ENCODE data around the gene MYO10.

Gene MYO10

DNA sequence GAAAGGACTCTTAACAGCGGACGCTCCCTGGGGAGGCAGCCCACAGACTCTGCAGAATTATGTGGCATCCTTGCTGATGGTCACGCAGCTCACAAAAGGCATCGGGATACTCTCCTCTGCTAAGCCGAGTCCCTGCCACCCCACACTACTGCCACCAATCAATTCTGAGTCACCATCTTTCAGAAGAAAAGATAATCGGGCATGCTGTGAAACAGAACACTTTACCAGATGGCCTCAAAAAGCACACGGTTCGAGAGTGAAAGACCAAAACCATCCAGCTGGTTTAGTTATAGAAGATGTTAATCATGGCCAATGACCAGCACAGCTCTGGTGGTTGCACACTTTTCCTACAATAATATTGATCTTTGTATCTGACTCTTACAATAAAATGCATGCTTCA lies 136.3 kb downstream of the MYO10 start:
- Histone ChIP-seq H3K4me3 (no peak overlapping the region), H3K27ac (no peak overlapping the region)
- no peak for TF ChIP-seq CTCF (IDR thresholded peaks at IDR 0.05)
- DNase-seq (ENCODE audit: low spot score) = no peak

- H3K4me3 ChIP-seq = no peak overlapping the region
- no peak overlapping the region for H3K27ac ChIP-seq
- TF ChIP-seq CTCF (IDR thresholded peaks at IDR 0.05) = no peak
- DNase-seq (ENCODE audit: low spot score) = no peak
Observed at GRCh38 chr5:16797951-16798350, 138.1 kb downstream of the MYO10 start.

- DNase-seq (ENCODE audit: low spot score) = no peak
- no peak overlapping the region for H3K4me3 ChIP-seq
- TF ChIP-seq CTCF (IDR thresholded peaks at IDR 0.05) = no peak
Observed at GRCh38 chr5:16794269-16794913, 141.7 kb downstream of the MYO10 start.

DNA sequence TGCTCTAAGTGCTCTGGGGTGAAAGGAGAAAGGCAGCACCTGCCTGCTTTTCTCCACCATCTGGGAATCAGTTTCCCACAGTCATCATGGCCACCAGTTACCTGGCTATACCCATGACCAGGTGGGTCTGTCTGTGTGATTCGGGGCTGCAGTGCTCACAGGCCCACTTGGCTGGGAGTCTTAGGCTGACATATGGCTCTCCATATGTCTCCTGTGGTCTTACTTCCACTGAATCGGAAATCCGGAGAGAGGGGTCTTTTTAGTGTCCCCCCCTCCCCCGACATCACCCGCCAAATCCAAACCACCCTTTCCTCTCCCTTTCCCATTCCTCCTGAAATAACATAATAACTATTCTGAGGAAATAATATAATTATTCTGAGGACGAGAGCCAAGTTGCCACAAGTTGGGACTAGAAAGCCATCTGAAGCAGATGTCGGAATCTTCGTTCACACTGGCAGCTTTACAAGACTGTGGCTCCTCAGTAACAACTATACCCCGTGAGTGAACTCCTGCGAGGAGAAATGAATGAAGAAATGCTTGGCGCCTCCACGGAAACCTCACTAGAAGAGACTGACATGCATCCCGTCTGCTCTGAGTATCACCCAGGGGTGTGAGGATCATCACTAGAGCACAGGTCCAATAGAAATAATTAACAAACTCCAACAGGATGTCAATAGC lies 143.4 kb downstream of the MYO10 start:
- DNase-seq (ENCODE audit: low spot score) = no peak
- no peak overlapping the region for H3K27ac ChIP-seq

More at GRCh38 chr5:16794269-16794913, 141.7 kb downstream of the MYO10 start:
- no peak overlapping the region for H3K27ac ChIP-seq

DNA sequence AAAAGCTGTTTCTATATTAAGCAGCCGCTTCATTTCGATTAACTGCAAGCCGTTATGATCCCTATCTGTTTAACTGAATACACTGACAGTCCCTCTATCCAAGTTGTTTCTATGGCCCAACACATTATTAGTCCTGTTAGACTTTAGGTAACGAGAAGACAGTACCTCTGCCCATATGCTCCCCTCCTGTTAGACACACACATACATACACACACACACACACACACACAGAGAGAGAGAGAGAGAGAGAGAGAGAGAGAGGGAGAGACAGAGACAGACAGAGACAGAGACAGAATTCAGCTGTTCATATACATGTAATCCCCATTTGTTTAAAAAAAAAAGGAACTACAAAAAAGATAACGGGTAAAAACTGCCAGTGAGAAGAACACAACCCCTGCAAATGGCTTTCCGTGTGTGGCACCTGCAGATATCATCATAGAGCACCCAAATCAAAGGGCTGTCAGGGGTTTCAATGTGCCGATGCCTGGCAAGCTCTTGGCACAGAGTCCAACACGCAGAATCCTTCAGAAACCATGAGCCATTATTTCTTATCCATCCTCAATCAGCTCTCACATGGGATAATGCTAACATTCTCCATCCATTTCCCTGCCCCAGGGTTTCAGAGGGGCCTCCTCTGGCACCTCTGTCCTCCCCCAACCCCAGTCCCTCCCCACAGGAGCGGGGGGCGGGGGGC lies 144.0 kb downstream of the MYO10 start:
- Histone ChIP-seq H3K27ac (no peak overlapping the region), H3K4me3 (no peak overlapping the region)
- no peak for TF ChIP-seq CTCF (IDR thresholded peaks at IDR 0.05)
- no peak for DNase-seq (ENCODE audit: low spot score)

More for the DNA sequence above, 143.4 kb downstream of the MYO10 start:
- H3K4me3 ChIP-seq = no peak overlapping the region
- TF ChIP-seq CTCF (IDR thresholded peaks at IDR 0.05) = no peak

- Histone ChIP-seq H3K27ac (no peak overlapping the region), H3K4me3 (no peak overlapping the region)
- no peak for DNase-seq (ENCODE audit: low spot score)
- TF ChIP-seq CTCF (IDR thresholded peaks at IDR 0.05) = peak; percentile 37
Observed at GRCh38 chr5:16791036-16791705, 144.9 kb downstream of the MYO10 start.
